Measurements from ENCODE around the gene SEPTIN10. TPM values are rescaled to one million over a fixed set of nuclear protein-coding genes. Genes with fewer than 3 reads are reported as not detected.
"Not testable (repeated sequence)": the region's sequence is repeated elsewhere in the genome, so short reads cannot be mapped to it uniquely, and the experiment has no call there.

SEPTIN10 gene
- total RNA-seq, 1 experiment from 2014 or later: 92.5 TPM

- no peak overlapping the region for H3K23ac ChIP-seq (ENCODE audit: insufficient read length, low read depth, low read length)
- H3T11ph ChIP-seq (ENCODE audit: low read length): no peak overlapping the region
- no peak overlapping the region for H4K91ac ChIP-seq (ENCODE audit: insufficient read length, low read depth, low read length)
- no peaks in the 10 kb centered on the region; the same call in 1 of the 2 replicates for H3K4me1 ChIP-seq (ENCODE audit: insufficient read depth, low read length)
- no peaks in the 10 kb centered on the region for H3K79me2 ChIP-seq (ENCODE audit: insufficient read depth, low read length)
- Mint-ChIP-seq H3K4me1 (peaks cover 25 to 26% of the 10 kb centered on the region in 2 experiments), H3K27ac (peak overlapping the region in 2 of 3 experiments; percentile 56 to 93; a peak in 5 of 7 replicates), H3K27me3 (ENCODE audit: low read depth) (no peaks in the 10 kb centered on the region), H3K4me3 (peak overlapping the region in 1 of 2 experiments; percentile 11; a peak in 1 of 5 replicates), H3K9me3 (no peaks in the 10 kb centered on the region), H3K36me3 (ENCODE audit: insufficient read depth in 1 of 3, low read depth in 3 of 3) (no peaks in the 10 kb centered on the region)
- H3K27ac ChIP-seq (ENCODE audit: insufficient read length, low read depth, low read length): no peak overlapping the region
- H2BK15ac ChIP-seq (ENCODE audit: low read depth, low read length): no peak overlapping the region
- no peaks in the 10 kb centered on the region for H3K27me3 ChIP-seq (ENCODE audit: insufficient read depth, low read length)
- H2BK120ac ChIP-seq (ENCODE audit: low read depth, low read length, poor library complexity, severe bottlenecking): no peak overlapping the region
- H4K5ac ChIP-seq (ENCODE audit: insufficient read length, low read depth, low read length): no peak overlapping the region
- H3K9ac ChIP-seq (ENCODE audit: extremely low read depth, insufficient read length, low read length): no peak overlapping the region
- H2BK20ac ChIP-seq (ENCODE audit: low read depth, low read length, poor library complexity, severe bottlenecking): no peak overlapping the region
- H3K79me1 ChIP-seq (ENCODE audit: insufficient read depth, low read depth, low read length, poor library complexity, severe bottlenecking): no peaks in the 10 kb centered on the region
- H4K20me1 ChIP-seq (ENCODE audit: control insufficient read depth, insufficient read depth, insufficient read length): no peaks in the 10 kb centered on the region
- H2BK12ac ChIP-seq (ENCODE audit: insufficient read length, low read depth, low read length): no peak overlapping the region
- no peak overlapping the region for H3K18ac ChIP-seq (ENCODE audit: insufficient read length, low read depth, low read length)
- no peak for TF ChIP-seq CTCF (conservative IDR thresholded peaks at IDR 0.05)
- H4K8ac ChIP-seq (replicated peaks; ENCODE audit: insufficient read length, low read depth, low read length): no peak overlapping the region
- H3K23me2 ChIP-seq (ENCODE audit: insufficient read length, low read depth, low read length, poor library complexity, severe bottlenecking): no peaks in the 10 kb centered on the region
- H3K56ac ChIP-seq (ENCODE audit: insufficient read length, low read depth, low read length): no peak overlapping the region
- H2AK5ac ChIP-seq (ENCODE audit: insufficient read length, low read length): no peak overlapping the region
- peak; percentile 45 for DNase-seq
- H3K4me2 ChIP-seq (ENCODE audit: insufficient read depth, insufficient read length, low read length): no peak overlapping the region
- WGBS (ENCODE audit: extremely low coverage, insufficient read length, low lambda C conversion rate): no CpG with 5 or more reads among the region's 12 CpGs
- no peaks in the 10 kb centered on the region for H3K9me3 ChIP-seq (ENCODE audit: control insufficient read depth, low read depth, low read length)
- no peak overlapping the region for H3K4ac ChIP-seq (ENCODE audit: low read depth, low read length)
- no peak overlapping the region for H2AFZ ChIP-seq (ENCODE audit: low read length)
- H2BK5ac ChIP-seq (ENCODE audit: insufficient read length, low read length): no peak overlapping the region
- H3K14ac ChIP-seq (ENCODE audit: insufficient read depth, low read length): no peak overlapping the region
Observed at GRCh38 chr2:109644571-109645275, 31.0 kb upstream of the SEPTIN10 start.

- H3K79me2 ChIP-seq (ENCODE audit: insufficient read depth, low read length); H3K36me3 Mint-ChIP-seq (ENCODE audit: insufficient read depth in 1 of 3, low read depth in 3 of 3); H3K4me1 Mint-ChIP-seq; H3K9ac ChIP-seq (ENCODE audit: extremely low read depth, insufficient read length, low read length); H3K4me1 ChIP-seq (ENCODE audit: insufficient read depth, low read length); H2AFZ ChIP-seq (ENCODE audit: low read length); H2BK5ac ChIP-seq (ENCODE audit: insufficient read length, low read length); H3K4me3 Mint-ChIP-seq; H2BK15ac ChIP-seq (ENCODE audit: low read depth, low read length); H3K23me2 ChIP-seq (ENCODE audit: insufficient read length, low read depth, low read length, poor library complexity, severe bottlenecking); H3K23ac ChIP-seq (ENCODE audit: insufficient read length, low read depth, low read length); H2AK5ac ChIP-seq (ENCODE audit: insufficient read length, low read length); H4K8ac ChIP-seq (replicated peaks; ENCODE audit: insufficient read length, low read depth, low read length); H2BK12ac ChIP-seq (ENCODE audit: insufficient read length, low read depth, low read length); H3T11ph ChIP-seq (ENCODE audit: low read length); H4K91ac ChIP-seq (ENCODE audit: insufficient read length, low read depth, low read length); H3K14ac ChIP-seq (ENCODE audit: insufficient read depth, low read length); H2BK120ac ChIP-seq (ENCODE audit: low read depth, low read length, poor library complexity, severe bottlenecking); H3K79me1 ChIP-seq (ENCODE audit: insufficient read depth, low read depth, low read length, poor library complexity, severe bottlenecking); H3K27me3 ChIP-seq (ENCODE audit: insufficient read depth, low read length); H3K18ac ChIP-seq (ENCODE audit: insufficient read length, low read depth, low read length); H4K5ac ChIP-seq (ENCODE audit: insufficient read length, low read depth, low read length); H2BK20ac ChIP-seq (ENCODE audit: low read depth, low read length, poor library complexity, severe bottlenecking); DNase-seq; H3K27ac ChIP-seq (ENCODE audit: insufficient read length, low read depth, low read length); H3K9me3 Mint-ChIP-seq; H3K56ac ChIP-seq (ENCODE audit: insufficient read length, low read depth, low read length); H3K27me3 Mint-ChIP-seq (ENCODE audit: low read depth); H4K20me1 ChIP-seq (ENCODE audit: control insufficient read depth, insufficient read depth, insufficient read length); H3K4me2 ChIP-seq (ENCODE audit: insufficient read depth, insufficient read length, low read length); H3K9me3 ChIP-seq (ENCODE audit: control insufficient read depth, low read depth, low read length); H3K4ac ChIP-seq (ENCODE audit: low read depth, low read length): not testable (repeated sequence)
- WGBS (ENCODE audit: extremely low coverage, insufficient read length, low lambda C conversion rate): no CpG with 5 or more reads among the region's 9 CpGs
- peak overlapping the region in 1 of 3 experiments; percentile 49; a peak in 1 of 7 replicates for H3K27ac Mint-ChIP-seq
Observed at GRCh38 chr2:109640000-109640399, 26.2 kb upstream of the SEPTIN10 start.
